ENCODE data around the gene UPF1. TPM values are rescaled to one million over a fixed set of nuclear protein-coding genes. Genes with fewer than 3 reads are reported as not detected.

Gene UPF1
- total RNA-seq, 1 experiment from 2014 or later: 78.8 TPM

DNA sequence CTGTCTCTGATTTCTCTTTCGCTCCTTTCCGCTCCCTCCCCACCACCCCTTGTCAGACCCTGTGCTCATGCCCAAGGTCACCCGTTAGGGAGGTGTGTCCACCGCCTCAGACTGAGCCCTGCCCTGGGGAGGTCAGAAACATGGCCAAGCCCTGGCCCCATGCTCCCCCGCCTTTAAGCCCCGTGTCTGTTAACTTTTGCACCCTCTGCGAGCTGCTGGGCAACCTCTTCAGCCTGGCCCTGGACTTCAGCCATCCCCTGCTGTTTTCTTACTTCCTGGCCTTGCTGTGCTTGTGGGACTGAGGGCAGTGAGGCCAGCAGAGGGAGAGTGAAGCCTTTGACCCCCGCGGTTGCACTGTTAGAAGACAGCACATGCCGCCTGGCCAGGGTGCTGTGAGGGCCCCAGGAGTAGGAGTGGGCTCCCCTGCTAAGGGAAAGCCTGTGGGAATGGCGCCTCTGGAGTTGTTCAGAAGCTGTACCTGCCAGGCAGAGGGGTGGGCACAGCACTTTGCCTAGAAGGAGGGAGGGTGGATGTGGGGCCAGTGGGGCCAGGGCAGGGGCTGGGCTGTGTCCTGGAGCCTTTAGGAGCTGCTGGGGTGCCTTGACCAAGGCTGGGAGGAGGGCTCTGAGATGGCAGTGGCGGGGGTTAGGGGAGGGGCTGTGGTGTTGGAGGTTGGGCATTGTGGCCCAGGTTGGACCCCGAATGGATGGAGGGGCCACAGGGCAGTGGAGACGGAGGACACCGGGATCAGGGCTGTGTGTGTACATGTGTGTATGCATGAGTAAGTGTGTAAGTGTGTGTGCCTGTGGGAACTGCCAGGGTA, 7.9 kb downstream of the UPF1 start:
- BruUV-seq (replicated peaks): no TSS peak
- CTCF ChIA-PET: no interaction called here
- Histone ChIP-seq H3F3A (ENCODE audit: insufficient read depth, low read depth) (peaks cover 26% of the 10 kb centered on the region; the same call in 1 of the 2 replicates), H3K79me2 (ENCODE audit: low read depth) (peaks cover 100% of the 10 kb centered on the region), H3K27ac (no peak overlapping the region), H3K9me2 (ENCODE audit: insufficient read depth) (no peaks in the 10 kb centered on the region), H3K36me3 (ENCODE audit: low read depth) (peaks cover 30% of the 10 kb centered on the region), H4K20me1 (ENCODE audit: insufficient read depth) (peaks cover 100% of the 10 kb centered on the region), H3K4me1 (replicated peaks; ENCODE audit: insufficient read depth) (peaks cover 11% of the 10 kb centered on the region), H3K4me3 (no peak overlapping the region), H3K27me3 (ENCODE audit: insufficient read depth, low read depth) (no peaks in the 10 kb centered on the region), H2AFZ (no peak overlapping the region), H3K4me2 (no peak overlapping the region), H3K9me3 (ENCODE audit: insufficient read depth, low read depth) (no peaks in the 10 kb centered on the region)
- intact Hi-C loops (cut with micrococcal nuclease; ENCODE audit: unreplicated experiment): loop anchor here (10.0 kb wide), 1 partner anchor 375 kb away; no protein-coding TSS in a partner anchor
- TF ChIP-seq CTCF (conservative IDR thresholded peaks at IDR 0.05) (no peak), EZH2 (IDR thresholded peaks at IDR 0.05; ENCODE audit: low read depth) (no peak)
- POLR2A ChIA-PET (ENCODE audit: unreplicated experiment): no interaction called here
- no peak for DNase-seq

- H3K9me2 ChIP-seq (ENCODE audit: insufficient read depth): no peaks in the 10 kb centered on the region
- H2AFZ ChIP-seq: no peak overlapping the region
- H3K27me3 ChIP-seq (ENCODE audit: insufficient read depth, low read depth): no peaks in the 10 kb centered on the region
- H3K79me2 ChIP-seq (ENCODE audit: low read depth): peaks cover 100% of the 10 kb centered on the region
- TF ChIP-seq CTCF (conservative IDR thresholded peaks at IDR 0.05) (no peak), EZH2 (IDR thresholded peaks at IDR 0.05; ENCODE audit: low read depth) (no peak)
- no TSS peak for BruUV-seq (replicated peaks)
- intact Hi-C loops (cut with micrococcal nuclease; ENCODE audit: unreplicated experiment): loop anchor here (10.0 kb wide), 1 partner anchor 376 kb away; no protein-coding TSS in a partner anchor
- peaks cover 21% of the 10 kb centered on the region for H3K36me3 ChIP-seq (ENCODE audit: low read depth)
- H3K27ac ChIP-seq: no peak overlapping the region
- no peaks in the 10 kb centered on the region for H3K9me3 ChIP-seq (ENCODE audit: insufficient read depth, low read depth)
- 0 out of 2 replicates have a peak, but pooled peaks cover 2% of the 10 kb centered on the region for H3K4me1 ChIP-seq (replicated peaks; ENCODE audit: insufficient read depth)
- POLR2A ChIA-PET (ENCODE audit: unreplicated experiment): no interaction called here
- no peak overlapping the region for H3K4me3 ChIP-seq
- peaks cover 30% of the 10 kb centered on the region; the same call in 1 of the 2 replicates for H3F3A ChIP-seq (ENCODE audit: insufficient read depth, low read depth)
- peaks cover 100% of the 10 kb centered on the region for H4K20me1 ChIP-seq (ENCODE audit: insufficient read depth)
- H3K4me2 ChIP-seq: no peak overlapping the region
- no peak for DNase-seq
- CTCF ChIA-PET: interaction anchor here (0.5 kb wide), 1 partner anchor 503 kb away, joined by 6 read pairs; no protein-coding TSS in a partner anchor
Observed at GRCh38 chr19:18840288-18841267, 8.8 kb downstream of the UPF1 start.

DNA sequence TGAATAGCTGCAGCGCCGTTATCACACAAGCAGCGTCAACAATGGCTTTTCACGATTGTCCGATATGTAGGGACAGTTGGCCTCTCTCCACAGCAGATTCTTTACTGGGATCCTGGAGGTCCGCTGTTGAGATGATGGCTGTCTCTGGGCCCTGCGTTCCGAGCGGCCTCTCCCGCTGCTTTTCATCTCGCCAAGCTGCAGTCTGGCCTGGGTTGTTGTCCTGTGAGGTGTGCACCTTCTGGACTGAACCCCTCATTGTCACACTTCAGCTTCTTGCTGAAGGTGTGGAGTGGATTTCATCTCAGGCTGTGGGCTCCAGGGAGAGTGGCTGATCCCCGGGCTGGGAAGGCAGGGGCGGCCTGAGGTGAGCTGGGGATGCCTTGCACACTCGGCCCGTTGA, 9.6 kb downstream of the UPF1 start:
- Histone ChIP-seq H3K27ac (no peak overlapping the region), H3K4me3 (no peak overlapping the region), H3K9me3 (ENCODE audit: insufficient read depth, low read depth) (no peaks in the 10 kb centered on the region), H3K4me2 (no peak overlapping the region), H3F3A (ENCODE audit: insufficient read depth, low read depth) (peaks cover 33% of the 10 kb centered on the region; the same call in 1 of the 2 replicates), H3K9me2 (ENCODE audit: insufficient read depth) (no peaks in the 10 kb centered on the region), H3K4me1 (replicated peaks; ENCODE audit: insufficient read depth) (no peaks in the 10 kb centered on the region), H3K36me3 (ENCODE audit: low read depth) (peaks cover 13% of the 10 kb centered on the region), H3K27me3 (ENCODE audit: insufficient read depth, low read depth) (no peaks in the 10 kb centered on the region), H3K79me2 (ENCODE audit: low read depth) (peaks cover 100% of the 10 kb centered on the region), H2AFZ (no peak overlapping the region), H4K20me1 (ENCODE audit: insufficient read depth) (peaks cover 100% of the 10 kb centered on the region)
- CTCF ChIA-PET: no interaction called here
- intact Hi-C loops (cut with micrococcal nuclease; ENCODE audit: unreplicated experiment): loop anchor here (10.0 kb wide), 1 partner anchor 377 kb away; no protein-coding TSS in a partner anchor
- DNase-seq: no peak
- TF ChIP-seq CTCF (conservative IDR thresholded peaks at IDR 0.05) (no peak), EZH2 (IDR thresholded peaks at IDR 0.05; ENCODE audit: low read depth) (no peak)
- no TSS peak for BruUV-seq (replicated peaks)
- POLR2A ChIA-PET (ENCODE audit: unreplicated experiment): interaction anchor here (0.7 kb wide), 1 partner anchor 560 kb away, joined by 4 read pairs; no protein-coding TSS in a partner anchor
